ENCODE data around the gene ZNF385D. TPM values are rescaled to one million over a fixed set of nuclear protein-coding genes. Genes with fewer than 3 reads are reported as not detected.

Gene ZNF385D
- total RNA-seq, 1 experiment from 2014 or later, result not detected

DNA sequence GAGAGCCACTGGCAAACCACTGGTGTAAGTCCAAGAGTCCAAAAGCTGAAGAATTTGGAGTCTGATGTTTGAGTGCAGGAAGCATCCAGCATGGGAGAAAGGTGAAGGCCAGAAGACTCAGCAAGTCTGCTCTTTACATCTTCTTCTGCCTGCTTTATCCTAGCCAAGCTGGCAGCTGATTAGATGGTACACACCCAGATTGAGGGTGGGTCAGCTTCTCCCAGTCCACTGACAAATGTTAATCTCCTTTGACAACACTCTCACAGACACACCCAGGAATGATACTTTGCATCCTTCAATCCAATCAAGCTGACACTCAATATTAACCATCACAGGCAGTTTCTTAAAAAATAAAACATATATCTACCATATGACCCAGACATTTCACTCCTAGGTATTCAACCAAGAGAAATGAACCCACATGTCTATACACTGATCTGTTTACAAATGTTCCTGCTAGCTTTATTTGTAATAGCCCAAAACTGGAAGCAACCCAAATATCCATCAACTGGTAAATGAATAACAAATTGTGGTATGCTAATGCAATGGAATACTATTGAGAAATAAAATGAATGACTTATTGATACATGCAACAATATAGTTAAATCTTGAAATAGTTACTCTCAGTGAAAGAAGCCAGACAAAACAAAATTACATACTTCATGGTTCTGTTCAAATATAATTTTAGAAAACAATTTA is 373.8 kb downstream of the ZNF385D start:
- H3K4me1 ChIP-seq (ENCODE audit: insufficient read depth, low read length, poor library complexity, severe bottlenecking), result no peaks in the 10 kb centered on the region
- intact Hi-C loops (cut with micrococcal nuclease; ENCODE audit: unreplicated experiment), result no loop called here
- TF ChIP-seq, protein P1, sequence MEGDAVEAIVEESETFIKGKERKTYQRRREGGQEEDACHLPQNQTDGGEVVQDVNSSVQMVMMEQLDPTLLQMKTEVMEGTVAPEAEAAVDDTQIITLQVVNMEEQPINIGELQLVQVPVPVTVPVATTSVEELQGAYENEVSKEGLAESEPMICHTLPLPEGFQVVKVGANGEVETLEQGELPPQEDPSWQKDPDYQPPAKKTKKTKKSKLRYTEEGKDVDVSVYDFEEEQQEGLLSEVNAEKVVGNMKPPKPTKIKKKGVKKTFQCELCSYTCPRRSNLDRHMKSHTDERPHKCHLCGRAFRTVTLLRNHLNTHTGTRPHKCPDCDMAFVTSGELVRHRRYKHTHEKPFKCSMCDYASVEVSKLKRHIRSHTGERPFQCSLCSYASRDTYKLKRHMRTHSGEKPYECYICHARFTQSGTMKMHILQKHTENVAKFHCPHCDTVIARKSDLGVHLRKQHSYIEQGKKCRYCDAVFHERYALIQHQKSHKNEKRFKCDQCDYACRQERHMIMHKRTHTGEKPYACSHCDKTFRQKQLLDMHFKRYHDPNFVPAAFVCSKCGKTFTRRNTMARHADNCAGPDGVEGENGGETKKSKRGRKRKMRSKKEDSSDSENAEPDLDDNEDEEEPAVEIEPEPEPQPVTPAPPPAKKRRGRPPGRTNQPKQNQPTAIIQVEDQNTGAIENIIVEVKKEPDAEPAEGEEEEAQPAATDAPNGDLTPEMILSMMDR (conservative IDR thresholded peaks at IDR 0.05; ENCODE audit: low read depth, low read length), result no peak
- no peak for TF ChIP-seq EZH2 (IDR thresholded peaks at IDR 0.05; ENCODE audit: borderline replicate concordance, low read depth, low read length, poor library complexity, severe bottlenecking)
- no TSS peak for BruUV-seq (replicated peaks)
- no peak overlapping the region for H3K27ac ChIP-seq (ENCODE audit: low read depth, low read length, poor library complexity, severe bottlenecking)
- H3K9me3 ChIP-seq (ENCODE audit: low read depth, low read length, poor library complexity, severe bottlenecking), result peaks cover 20% of the 10 kb centered on the region
- no peaks in the 10 kb centered on the region for H3K36me3 ChIP-seq (ENCODE audit: insufficient read depth, low read length, poor library complexity, severe bottlenecking)
- no peak for DNase-seq (ENCODE audit: low spot score)
- no peaks in the 10 kb centered on the region for H3K27me3 ChIP-seq (replicated peaks; ENCODE audit: insufficient read depth, low read depth, low read length, poor library complexity)
- POLR2A ChIA-PET (ENCODE audit: low non-redundant PET), result no interaction called here
- no peak overlapping the region for H3K4me3 ChIP-seq (ENCODE audit: low read depth, low read length, poor library complexity, severe bottlenecking)
- CTCF ChIA-PET, result no interaction called here

DNA sequence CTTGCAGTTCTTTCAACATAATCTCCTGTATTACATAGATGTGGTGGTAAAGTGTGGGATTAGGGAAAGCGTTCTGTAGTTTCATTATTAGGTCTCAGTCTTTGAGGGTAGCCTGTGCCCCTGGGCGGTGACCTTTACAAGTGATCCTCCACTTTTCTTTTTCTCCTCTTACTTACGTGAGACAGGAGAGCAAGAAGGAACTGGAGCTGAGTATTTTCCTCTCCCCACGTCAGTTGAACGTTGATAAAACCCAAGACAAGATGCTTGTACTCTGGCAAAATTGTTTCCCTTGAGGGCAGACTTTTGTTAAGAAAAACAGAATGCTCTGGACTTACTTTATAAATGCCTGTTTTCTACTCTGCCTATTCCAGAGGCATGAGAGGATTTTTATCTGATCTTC is 378.7 kb downstream of the ZNF385D start:
- intact Hi-C loops (cut with micrococcal nuclease; ENCODE audit: unreplicated experiment), result no loop called here
- CTCF ChIA-PET, result no interaction called here
- TF ChIP-seq, protein P1 (conservative IDR thresholded peaks at IDR 0.05; ENCODE audit: low read depth, low read length), result no peak
- TF ChIP-seq EZH2 (IDR thresholded peaks at IDR 0.05; ENCODE audit: borderline replicate concordance, low read depth, low read length, poor library complexity, severe bottlenecking), result no peak
- Histone ChIP-seq H3K36me3 (ENCODE audit: insufficient read depth, low read length, poor library complexity, severe bottlenecking) (no peaks in the 10 kb centered on the region), H3K4me1 (ENCODE audit: insufficient read depth, low read length, poor library complexity, severe bottlenecking) (no peaks in the 10 kb centered on the region), H3K9me3 (ENCODE audit: low read depth, low read length, poor library complexity, severe bottlenecking) (peaks cover 20% of the 10 kb centered on the region), H3K4me3 (ENCODE audit: low read depth, low read length, poor library complexity, severe bottlenecking) (no peak overlapping the region), H3K27ac (ENCODE audit: low read depth, low read length, poor library complexity, severe bottlenecking) (no peak overlapping the region), H3K27me3 (replicated peaks; ENCODE audit: insufficient read depth, low read depth, low read length, poor library complexity) (no peaks in the 10 kb centered on the region)
- POLR2A ChIA-PET (ENCODE audit: low non-redundant PET), result no interaction called here
- DNase-seq (ENCODE audit: low spot score), result no peak
- no TSS peak for BruUV-seq (replicated peaks)
